H9 (cell line): ENCODE measurements around the gene CCDC71L. TPM values are rescaled to one million over a fixed set of nuclear protein-coding genes. Genes with fewer than 3 reads are reported as not detected.
"Not testable (repeated sequence)": the region's sequence is repeated elsewhere in the genome, so short reads cannot be mapped to it uniquely, and the experiment has no call there.

ENCODE experiments used
- DNase-seq: peaks from one replicate; pipeline ENCODE4 v3.0.0-alpha.2; 2017
- H2AFZ ChIP-seq: one replicate; pipeline ENCODE4 v1.6.1; 2013; ENCODE audit warnings: mild to moderate bottlenecking, low read length, control low read depth, moderate library complexity
- H2AK5ac ChIP-seq: 2 replicates; pipeline ENCODE4 v1.6.1; 2013; ENCODE audit warnings: low read length, control low read depth, mixed read lengths; ENCODE audit not compliant: insufficient read length
- H2BK120ac ChIP-seq: one replicate; pipeline ENCODE4 v1.6.1; 2013; ENCODE audit warnings: low read depth, mild to moderate bottlenecking, low read length, control low read depth, inconsistent platforms; ENCODE audit not compliant: poor library complexity, severe bottlenecking
- H2BK12ac ChIP-seq: 2 replicates; pipeline ENCODE4 v1.6.1; 2013; ENCODE audit warnings: low read length, control low read depth, mixed read lengths, low read depth; ENCODE audit not compliant: insufficient read length
- H2BK15ac ChIP-seq: 2 replicates; pipeline ENCODE4 v1.6.1; 2013; ENCODE audit warnings: low read depth, low read length, control low read depth
- H2BK20ac ChIP-seq: one replicate; pipeline ENCODE4 v1.6.1; 2013; ENCODE audit warnings: low read depth, mild to moderate bottlenecking, low read length, control low read depth, inconsistent platforms; ENCODE audit not compliant: poor library complexity, severe bottlenecking
- H2BK5ac ChIP-seq: 2 replicates; pipeline ENCODE4 v1.6.1; 2013; ENCODE audit warnings: low read length, control low read depth, mixed read lengths; ENCODE audit not compliant: insufficient read length
- H3K14ac ChIP-seq: 2 replicates; pipeline ENCODE4 v1.6.1; 2013; ENCODE audit warnings: low read length, control low read depth; ENCODE audit not compliant: insufficient read depth
- H3K18ac ChIP-seq: 2 replicates; pipeline ENCODE4 v1.6.1; 2013; ENCODE audit warnings: low read depth, mild to moderate bottlenecking, mixed read lengths, low read length, control low read depth; ENCODE audit not compliant: insufficient read length
- H3K23ac ChIP-seq: 2 replicates; pipeline ENCODE4 v1.6.1; 2013; ENCODE audit warnings: low read length, control low read depth, mixed read lengths, low read depth; ENCODE audit not compliant: insufficient read length
- H3K23me2 ChIP-seq: 2 replicates; pipeline ENCODE4 v1.6.1; 2013; ENCODE audit warnings: low read depth, mild to moderate bottlenecking, mixed read lengths, low read length, control low read depth; ENCODE audit not compliant: insufficient read length, poor library complexity, severe bottlenecking
- H3K27ac ChIP-seq: 2 replicates; pipeline ENCODE4 v1.5.1; 2013; ENCODE audit warnings: low read length, control low read depth, mixed read lengths, low read depth; ENCODE audit not compliant: insufficient read length
- H3K27me3 ChIP-seq: 2 replicates; pipeline ENCODE4 v1.6.1; 2013; ENCODE audit warnings: low read length, control low read depth, inconsistent platforms; ENCODE audit not compliant: insufficient read depth
- H3K4ac ChIP-seq: 2 replicates; pipeline ENCODE4 v1.6.1; 2013; ENCODE audit warnings: low read depth, mild to moderate bottlenecking, control low read depth, inconsistent platforms, low read length, moderate library complexity
- H3K4me1 ChIP-seq: 2 replicates; pipeline ENCODE4 v1.6.1; 2013; ENCODE audit warnings: low read length, control low read depth, inconsistent platforms; ENCODE audit not compliant: insufficient read depth
- H3K4me2 ChIP-seq: 2 replicates; pipeline ENCODE4 v1.6.1; 2013; ENCODE audit warnings: low read length, control low read depth, mixed read lengths; ENCODE audit not compliant: insufficient read length, insufficient read depth
- H3K56ac ChIP-seq: 2 replicates; pipeline ENCODE4 v1.6.1; 2013; ENCODE audit warnings: low read depth, mild to moderate bottlenecking, mixed read lengths, low read length, control low read depth; ENCODE audit not compliant: insufficient read length
- H3K79me1 ChIP-seq: 2 replicates; pipeline ENCODE4 v1.6.1; 2013; ENCODE audit warnings: low read depth, mild to moderate bottlenecking, moderate library complexity, low read length, control low read depth, inconsistent platforms; ENCODE audit not compliant: insufficient read depth, poor library complexity, severe bottlenecking
- H3K79me2 ChIP-seq: 2 replicates; pipeline ENCODE4 v1.6.1; 2013; ENCODE audit warnings: low read length, control low read depth, inconsistent platforms; ENCODE audit not compliant: insufficient read depth
- H3K9ac ChIP-seq: 2 replicates; pipeline ENCODE4 v1.6.1; 2013; ENCODE audit warnings: low read length, control low read depth, mixed read lengths; ENCODE audit not compliant: insufficient read length; ENCODE audit errors: extremely low read depth
- H3K9me3 ChIP-seq: one replicate; pipeline ENCODE4 v1.6.1; 2013; ENCODE audit warnings: low read depth, low read length, inconsistent platforms; ENCODE audit not compliant: control insufficient read depth
- H3T11ph ChIP-seq: one replicate; pipeline ENCODE4 v1.6.1; 2013; ENCODE audit warnings: mild to moderate bottlenecking, low read length, control low read depth, inconsistent platforms
- H4K20me1 ChIP-seq: one replicate; pipeline ENCODE4 v1.6.1; 2013; ENCODE audit not compliant: control insufficient read depth, insufficient read length, insufficient read depth
- H4K5ac ChIP-seq: 2 replicates; pipeline ENCODE4 v1.6.1; 2013; ENCODE audit warnings: low read depth, mild to moderate bottlenecking, mixed read lengths, low read length, control low read depth; ENCODE audit not compliant: insufficient read length
- H4K8ac ChIP-seq: replicated peaks from 2 replicates; pipeline ENCODE4 v1.6.1; 2013; ENCODE audit warnings: low read length, control low read depth, mixed read lengths, low read depth; ENCODE audit not compliant: insufficient read length
- H4K91ac ChIP-seq: 2 replicates; pipeline ENCODE4 v1.6.1; 2013; ENCODE audit warnings: low read depth, mild to moderate bottlenecking, moderate library complexity, mixed read lengths, low read length, control low read depth; ENCODE audit not compliant: insufficient read length
- H3K27ac Mint-ChIP-seq, 3 experiments: 2 replicates in 2 of 3; 3 replicates in 1 of 3; pipeline ENCODE4 v1.8.0; 2020 to 2021; ENCODE audit warnings: mixed read lengths in 3 of 3, mild to moderate bottlenecking in 1 of 3, moderate library complexity in 1 of 3
- H3K27me3 Mint-ChIP-seq: 2 replicates; pipeline ENCODE4 v1.8.0; 2021; ENCODE audit warnings: low read depth, mild to moderate bottlenecking, moderate library complexity, mixed read lengths
- H3K36me3 Mint-ChIP-seq, 3 experiments: 2 replicates in 2 of 3; 3 replicates in 1 of 3; pipeline ENCODE4 v1.8.0; 2020 to 2021; ENCODE audit warnings: low read depth in 3 of 3, mixed read lengths in 3 of 3; ENCODE audit not compliant: insufficient read depth in 1 of 3
- H3K4me1 Mint-ChIP-seq, 2 experiments: 2 replicates each; pipeline ENCODE4 v1.8.0; 2020; ENCODE audit warnings: mixed read lengths in 2 of 2
- H3K4me3 Mint-ChIP-seq, 2 experiments: 2 replicates in 1 of 2; 3 replicates in 1 of 2; pipeline ENCODE4 v1.8.0; 2020 to 2021; ENCODE audit warnings: mild to moderate bottlenecking in 2 of 2, mixed read lengths in 2 of 2, moderate library complexity in 1 of 2
- H3K9me3 Mint-ChIP-seq, 2 experiments: 2 replicates in 1 of 2; 3 replicates in 1 of 2; pipeline ENCODE4 v1.8.0; 2020; ENCODE audit warnings: mild to moderate bottlenecking in 2 of 2, mixed read lengths in 2 of 2, moderate library complexity in 1 of 2
- WGBS: extraction: QIAGEN DNeasy Blood & Tissue Kit; methylation state at CpG from one replicate; pipeline ENCODE4 v1.1.7; 2013; ENCODE audit warnings: missing lambda C conversion rate, low lambda C conversion rate, mixed read lengths; ENCODE audit not compliant: insufficient read length; ENCODE audit errors: extremely low coverage; 5-methylcytosine and 5-hydroxymethylcytosine counted together
- total RNA-seq: library from RNA; stranded (reverse); gene quantifications from 2 replicates; pipeline ENCODE4 v1.2.1, GENCODE V29; 2021

CCDC71L gene
- total RNA-seq, 1 experiment from 2014 or later, result 13.7 TPM

DNA sequence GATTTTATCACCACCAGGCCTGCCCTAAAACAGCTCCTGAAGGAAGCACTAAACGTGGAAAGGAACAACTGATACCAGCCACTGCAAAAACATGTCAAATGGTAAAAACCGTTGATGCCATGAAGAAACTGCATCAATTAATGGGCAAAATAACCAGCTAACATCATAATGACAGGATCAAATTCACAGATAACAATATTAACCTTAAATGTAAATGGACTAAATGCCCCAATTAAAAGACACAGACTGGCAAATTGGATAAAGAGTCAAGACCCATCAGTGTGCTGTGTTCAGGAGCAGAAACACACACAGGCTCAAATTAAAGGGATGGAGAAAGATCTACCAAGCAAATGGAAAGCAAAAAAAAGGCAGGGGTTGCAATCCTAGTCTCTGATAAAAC, 12.7 kb upstream of the CCDC71L start:
- H2BK12ac ChIP-seq, H4K20me1 ChIP-seq, H4K91ac ChIP-seq, H3K4me1 ChIP-seq, H3K27ac Mint-ChIP-seq, H3K18ac ChIP-seq, H3K4me2 ChIP-seq, H3K36me3 Mint-ChIP-seq, H3K4me1 Mint-ChIP-seq, H3K23ac ChIP-seq, H3K4me3 Mint-ChIP-seq, H3K9me3 ChIP-seq, DNase-seq, H2AFZ ChIP-seq, H3K23me2 ChIP-seq, H2BK15ac ChIP-seq, H4K5ac ChIP-seq, H3K14ac ChIP-seq, H3K9me3 Mint-ChIP-seq, H3K79me1 ChIP-seq, H3K79me2 ChIP-seq, H3K27ac ChIP-seq, H2BK5ac ChIP-seq, H3T11ph ChIP-seq, H3K4ac ChIP-seq, H2AK5ac ChIP-seq, H4K8ac ChIP-seq, H2BK20ac ChIP-seq, H3K56ac ChIP-seq, H3K27me3 ChIP-seq, H2BK120ac ChIP-seq, H3K9ac ChIP-seq: not testable (repeated sequence)
- H3K27me3 Mint-ChIP-seq, result peaks cover 22% of the 10 kb centered on the region
- WGBS, result no CpG with 5 or more reads among the region's 2 CpGs

DNA sequence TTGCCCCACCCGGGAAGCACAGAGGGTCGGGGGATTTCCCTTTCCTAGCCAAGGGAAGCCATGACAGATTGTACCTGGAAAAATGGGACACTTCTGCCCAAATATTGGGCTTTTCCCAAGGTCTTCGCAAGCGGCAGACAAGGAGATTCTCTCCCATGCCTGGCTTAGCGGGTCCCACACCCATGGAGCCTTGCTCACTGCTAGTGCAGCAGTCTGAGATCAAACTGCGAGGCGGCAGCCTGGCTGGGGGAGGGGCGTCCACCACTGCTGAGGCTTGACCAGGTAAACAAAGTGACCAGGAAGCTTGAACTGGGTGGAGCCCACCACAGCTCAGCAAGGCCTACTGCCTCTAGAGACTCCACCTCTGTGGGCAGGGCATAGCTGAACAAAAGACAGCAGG, 11.0 kb upstream of the CCDC71L start:
- H4K5ac ChIP-seq, H3T11ph ChIP-seq, H3K27ac ChIP-seq, H2BK20ac ChIP-seq, H3K9ac ChIP-seq, H4K20me1 ChIP-seq, H3K18ac ChIP-seq, H2BK15ac ChIP-seq, DNase-seq, H2BK5ac ChIP-seq, H3K4me1 ChIP-seq, H3K56ac ChIP-seq, H3K4me2 ChIP-seq, H3K4ac ChIP-seq, H4K8ac ChIP-seq, H3K27me3 ChIP-seq, H2BK120ac ChIP-seq, H3K9me3 Mint-ChIP-seq, H2BK12ac ChIP-seq, H3K23ac ChIP-seq, H3K4me1 Mint-ChIP-seq, H3K27ac Mint-ChIP-seq, H3K79me2 ChIP-seq, H2AK5ac ChIP-seq, H2AFZ ChIP-seq, H3K14ac ChIP-seq, H4K91ac ChIP-seq, H3K9me3 ChIP-seq, H3K23me2 ChIP-seq, H3K4me3 Mint-ChIP-seq, H3K79me1 ChIP-seq, H3K36me3 Mint-ChIP-seq: not testable (repeated sequence)
- H3K27me3 Mint-ChIP-seq, result peaks cover 21% of the 10 kb centered on the region
- WGBS, result no CpG with 5 or more reads among the region's 8 CpGs
